ENCODE results near the gene MEIOB.
A peak's percentile ranks its signal among the peaks of the same experiment; 100 is the strongest.
"Not testable (repeated sequence)": the region's sequence is repeated elsewhere in the genome, so short reads cannot be mapped to it uniquely, and the experiment has no call there.

The MEIOB gene

DNA sequence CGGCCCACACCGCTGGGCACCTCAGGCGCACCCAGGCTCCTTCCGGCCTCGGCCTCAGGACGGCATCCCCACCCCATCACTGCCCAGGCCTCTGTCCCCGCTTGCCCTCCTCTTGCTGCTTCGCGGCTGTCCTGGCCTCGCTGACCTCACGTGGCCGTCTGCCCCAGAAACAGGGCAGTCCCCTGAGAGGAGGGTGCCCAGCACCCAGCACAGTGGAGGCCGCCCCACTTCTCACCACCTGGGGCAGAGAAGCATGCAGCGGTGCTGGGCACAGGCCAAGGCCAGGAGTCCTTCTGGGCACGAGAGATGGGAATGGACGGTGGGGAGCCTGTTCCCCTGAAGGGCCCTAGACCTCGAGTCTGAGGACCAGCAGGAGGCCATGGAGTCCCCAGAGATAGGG, 54.2 kb downstream of the MEIOB start:
- DNase-seq = peak in 1 of 10 donors; percentile 76
- intact Hi-C loops (cut with DNase I) = no loop called here

DNA sequence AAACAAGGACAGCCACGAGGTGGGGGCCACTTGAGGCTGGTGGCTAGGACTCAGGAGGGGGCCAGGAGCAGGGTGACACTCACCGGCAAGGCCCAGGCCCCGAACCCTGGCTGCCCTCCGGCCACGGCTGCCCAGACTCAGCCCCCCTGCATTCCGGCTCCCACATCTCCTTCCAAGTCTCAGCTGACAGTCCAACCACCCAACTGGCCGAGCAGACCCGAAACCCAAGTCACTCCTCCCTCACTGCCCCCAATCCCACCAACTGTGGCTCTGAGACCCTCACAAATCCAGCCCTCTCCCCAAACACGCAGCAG, 54.7 kb downstream of the MEIOB start:
- DNase-seq = no peak
- intact Hi-C loops (cut with DNase I) = no loop called here

DNA sequence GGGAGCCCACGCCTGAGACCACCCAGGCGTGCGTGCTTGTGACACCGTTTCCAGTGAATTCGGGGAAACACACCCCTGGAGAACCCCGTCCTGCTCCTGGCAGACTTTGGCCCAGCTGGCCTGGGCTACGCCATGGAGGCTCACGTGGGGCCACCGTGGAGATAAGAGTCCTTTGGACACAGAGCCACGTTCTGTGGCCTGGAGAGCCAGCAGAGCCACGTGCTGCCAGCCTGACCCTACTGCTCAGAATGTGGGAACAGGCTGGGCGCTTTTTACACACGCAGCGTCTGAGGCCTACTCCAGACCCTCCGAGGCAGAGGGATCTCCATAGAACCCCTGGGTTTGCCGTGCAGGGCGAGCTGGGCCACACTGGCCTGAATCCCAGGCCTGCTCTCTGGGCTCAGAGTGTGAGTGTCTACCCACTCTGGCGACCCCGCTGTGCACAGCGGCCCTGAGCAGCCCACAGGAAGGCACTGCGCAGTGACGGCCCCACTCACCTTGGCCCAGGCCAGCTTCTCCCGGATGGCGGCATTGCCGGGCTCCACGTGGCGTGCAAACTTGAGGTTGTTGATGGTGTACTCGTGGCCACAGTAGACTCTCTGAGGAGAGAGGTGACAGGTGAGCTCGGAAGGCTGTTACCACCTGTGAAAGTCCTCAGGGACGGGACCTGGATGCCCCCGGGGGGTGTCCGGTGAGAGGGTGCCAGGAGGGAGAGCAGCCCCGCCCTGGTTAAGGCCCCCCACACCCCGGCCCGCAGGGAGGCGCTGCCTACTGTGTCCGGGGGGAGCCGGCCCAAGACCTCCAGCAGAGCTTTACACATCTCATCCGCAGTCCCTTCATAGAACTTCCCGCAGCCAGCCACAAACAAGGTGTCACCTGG, 55.3 kb downstream of the MEIOB start:
- intact Hi-C loops (cut with DNase I) = no loop called here

DNA sequence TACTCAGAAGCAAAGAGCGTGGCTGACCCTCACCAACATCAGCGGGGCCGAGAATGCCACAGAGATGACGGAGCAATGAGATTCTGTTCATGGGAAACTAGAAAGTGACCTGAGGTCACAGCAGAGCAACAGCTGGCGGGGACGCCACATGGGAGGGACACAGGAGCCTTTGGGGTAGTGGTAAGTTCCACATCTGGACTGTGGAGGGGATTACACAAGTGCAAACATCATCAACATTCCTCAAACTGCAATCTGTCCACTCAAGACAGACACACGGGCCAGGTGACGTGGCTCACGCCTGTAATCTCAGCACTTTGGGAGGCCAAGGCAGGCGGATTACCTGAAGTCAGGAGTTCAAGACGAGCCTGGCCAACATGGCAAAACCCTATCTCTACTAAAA, 56.5 kb downstream of the MEIOB start:
- no peak for DNase-seq
- intact Hi-C loops (cut with DNase I) = no loop called here

More for the DNA sequence above, 55.3 kb downstream of the MEIOB start:
- peak in 1 of 10 donors; percentile 74 for DNase-seq

DNA sequence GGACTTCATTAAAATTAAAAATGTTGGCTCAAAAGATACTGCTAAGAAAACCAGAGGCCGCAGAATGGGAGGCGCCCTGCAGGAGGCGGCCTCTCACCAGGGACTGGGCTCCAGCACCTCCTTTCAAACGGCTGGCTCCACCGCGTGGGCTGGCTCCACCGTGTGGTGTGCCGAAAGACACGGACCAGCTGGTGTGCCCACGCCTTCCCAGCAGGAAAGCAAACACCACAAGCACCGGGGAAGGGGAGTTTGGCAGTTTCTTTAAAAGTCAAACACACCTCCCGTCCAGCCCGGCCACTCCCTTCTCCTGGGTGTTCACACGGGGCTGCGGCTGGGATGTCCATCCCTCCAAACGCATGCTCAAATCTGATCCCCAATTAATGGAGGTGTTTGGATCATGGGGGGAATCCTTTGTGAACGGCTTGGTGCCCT, 59.2 kb downstream of the MEIOB start:
- intact Hi-C loops (cut with DNase I) = no loop called here
- peak; percentile 34 to 96 (median 79) for DNase-seq

DNA sequence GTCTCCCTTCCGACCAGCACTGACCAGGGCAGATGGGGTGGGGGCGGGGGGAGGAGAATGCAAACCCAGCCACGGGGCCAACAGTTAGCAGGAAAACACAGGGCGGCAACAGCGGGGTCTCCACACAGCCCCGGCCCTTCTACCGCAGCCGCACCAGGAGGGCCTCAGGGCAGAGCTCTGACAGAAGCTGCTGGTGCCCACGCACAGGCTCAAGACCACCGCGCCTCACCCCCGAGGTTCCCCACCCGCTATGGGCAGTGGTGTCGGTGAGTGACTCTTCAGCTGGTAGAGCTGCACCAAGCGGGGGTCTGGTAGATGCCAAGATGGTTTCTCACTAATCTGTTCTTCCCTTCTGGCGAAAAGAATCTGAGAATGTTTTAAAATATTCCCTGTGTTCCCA, 61.4 kb downstream of the MEIOB start:
- DNase-seq = peak in 1 of 10 donors; percentile 79
- intact Hi-C loops (cut with DNase I) = no loop called here

DNA sequence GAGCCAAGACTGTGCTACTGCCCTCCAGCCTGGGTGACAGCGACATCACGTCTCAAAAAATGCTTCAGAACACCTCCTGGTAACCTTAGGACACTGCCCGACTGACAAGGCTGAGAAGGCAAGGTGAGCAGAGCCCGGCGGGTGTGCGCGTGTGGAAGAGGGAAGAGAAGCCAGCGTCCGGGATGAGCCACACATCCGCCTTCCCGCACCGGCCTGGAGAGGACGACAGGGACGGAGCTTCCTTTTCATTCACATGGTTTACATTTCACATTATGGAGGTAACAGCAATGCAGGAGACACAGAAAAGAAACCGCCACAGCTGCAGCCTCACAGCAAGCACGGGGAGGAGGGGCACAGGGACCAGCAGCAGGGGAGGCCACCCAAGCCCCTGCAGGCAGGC, 61.9 kb downstream of the MEIOB start:
- DNase-seq = peak in 2 of 10 donors; percentile 49 to 58
- intact Hi-C loops (cut with DNase I) = no loop called here

DNA sequence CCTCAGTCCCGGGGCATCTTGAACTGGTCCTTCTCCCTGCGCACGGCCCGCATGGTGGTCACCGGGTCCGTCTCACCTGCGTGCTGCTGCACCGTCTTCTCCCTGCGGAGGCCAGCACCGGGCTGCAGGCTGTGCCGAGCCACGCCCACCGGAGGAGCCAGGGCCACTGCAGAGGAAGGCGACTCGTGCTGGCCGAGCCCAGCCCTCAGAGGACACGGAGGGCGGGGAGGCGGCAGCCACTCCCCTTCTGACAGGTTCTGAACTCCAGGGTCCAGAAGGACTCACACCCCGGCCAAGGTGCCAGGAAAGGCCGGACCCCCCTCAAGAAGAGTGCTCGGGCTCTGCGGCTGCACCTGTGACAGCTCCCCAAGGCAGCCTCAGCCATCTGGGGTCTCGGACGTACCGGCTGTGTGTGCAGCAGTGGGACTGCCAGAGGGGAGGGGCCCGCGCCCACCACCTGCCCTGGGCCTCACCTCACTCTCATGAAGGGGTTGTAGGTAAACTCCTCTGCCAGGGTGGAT, 62.6 kb downstream of the MEIOB start:
- DNase-seq = peak in 2 of 10 donors; percentile 81 to 82
- intact Hi-C loops (cut with DNase I) = no loop called here

DNA sequence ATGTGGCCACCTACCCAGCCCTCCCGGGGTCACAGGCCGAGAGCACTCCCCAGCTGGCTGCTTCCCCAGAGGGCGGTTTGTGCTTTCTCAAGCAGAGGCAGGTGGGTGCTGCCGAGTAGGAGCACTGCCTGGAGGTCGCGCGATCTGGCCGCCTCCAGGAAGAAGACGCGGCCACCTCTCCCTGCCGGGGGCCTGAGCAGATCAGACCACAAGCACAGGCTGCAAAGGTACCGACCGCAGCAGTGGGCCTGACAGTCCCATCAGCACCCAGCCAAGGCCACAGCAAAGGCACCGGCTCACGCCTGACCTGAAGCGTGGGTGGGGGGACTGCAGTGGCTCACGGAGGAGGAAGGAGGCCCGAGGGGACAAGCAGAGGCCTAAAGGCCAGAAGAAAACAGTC, 63.3 kb downstream of the MEIOB start:
- peak in 2 of 10 donors; percentile 54 to 59 for DNase-seq
- intact Hi-C loops (cut with DNase I) = no loop called here

DNA sequence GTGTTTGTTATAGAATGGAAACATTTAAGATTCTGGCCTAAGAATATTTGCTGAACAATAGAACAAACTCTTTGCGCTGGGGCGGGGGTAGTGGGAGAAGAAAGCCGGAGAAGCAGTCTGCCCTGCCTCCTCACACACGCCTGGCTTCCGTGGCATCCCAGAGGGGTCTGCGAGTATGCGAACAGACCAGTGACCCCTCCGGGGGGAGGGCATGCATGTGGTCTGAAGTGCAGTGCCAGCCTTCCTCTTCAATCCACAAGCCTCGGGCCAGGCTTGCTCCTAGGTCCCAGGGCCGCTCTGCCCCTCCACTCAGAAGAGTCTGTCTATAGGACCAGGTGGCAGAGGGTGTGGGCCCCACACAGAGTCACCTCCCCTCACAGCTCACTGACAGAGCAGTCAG, 64.3 kb downstream of the MEIOB start:
- intact Hi-C loops (cut with DNase I) = no loop called here
- DNase-seq = peak in 2 of 10 donors; percentile 56 to 62

DNA sequence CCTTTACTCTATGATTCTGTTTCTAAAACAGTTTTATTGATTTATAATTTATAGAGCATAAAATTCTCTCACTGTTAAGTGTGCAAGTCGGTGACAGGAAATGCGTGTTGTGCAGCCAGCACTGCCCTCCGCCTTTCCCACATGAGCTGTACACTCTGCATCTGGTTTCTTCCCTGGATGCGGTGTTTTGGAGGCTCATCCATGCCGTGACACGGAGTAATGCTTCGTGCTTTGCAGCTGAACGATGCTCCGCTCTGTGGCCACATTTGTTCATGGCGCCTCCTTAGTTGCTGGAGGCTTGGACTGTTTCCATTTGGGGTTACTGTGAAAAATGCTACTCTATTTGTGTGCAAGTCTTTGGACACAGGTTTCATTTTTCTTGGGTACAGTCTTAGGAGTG, 71.3 kb downstream of the MEIOB start:
- DNase-seq = peak in 1 of 10 donors; percentile 68
- intact Hi-C loops (cut with DNase I) = no loop called here

DNA sequence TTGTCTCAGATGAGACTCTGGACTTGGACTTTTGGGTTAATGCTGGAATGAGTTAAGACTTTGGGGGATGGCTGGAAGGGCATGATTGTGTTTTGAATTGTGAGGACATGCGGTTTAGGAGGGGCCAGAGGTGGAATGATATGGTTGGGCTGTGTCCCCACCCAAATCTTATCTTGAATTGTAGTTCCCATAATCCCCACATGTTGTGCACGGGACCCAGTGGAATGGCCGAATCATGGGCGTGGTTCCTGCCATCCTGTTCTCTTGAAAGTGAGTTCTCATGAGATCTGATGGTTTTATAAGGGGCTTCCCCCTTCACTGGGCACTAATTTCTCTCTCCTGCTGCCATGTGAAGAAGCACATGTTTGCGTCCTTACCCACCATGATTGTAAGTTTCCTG, 72.7 kb downstream of the MEIOB start:
- intact Hi-C loops (cut with DNase I); DNase-seq: not testable (repeated sequence)

DNA sequence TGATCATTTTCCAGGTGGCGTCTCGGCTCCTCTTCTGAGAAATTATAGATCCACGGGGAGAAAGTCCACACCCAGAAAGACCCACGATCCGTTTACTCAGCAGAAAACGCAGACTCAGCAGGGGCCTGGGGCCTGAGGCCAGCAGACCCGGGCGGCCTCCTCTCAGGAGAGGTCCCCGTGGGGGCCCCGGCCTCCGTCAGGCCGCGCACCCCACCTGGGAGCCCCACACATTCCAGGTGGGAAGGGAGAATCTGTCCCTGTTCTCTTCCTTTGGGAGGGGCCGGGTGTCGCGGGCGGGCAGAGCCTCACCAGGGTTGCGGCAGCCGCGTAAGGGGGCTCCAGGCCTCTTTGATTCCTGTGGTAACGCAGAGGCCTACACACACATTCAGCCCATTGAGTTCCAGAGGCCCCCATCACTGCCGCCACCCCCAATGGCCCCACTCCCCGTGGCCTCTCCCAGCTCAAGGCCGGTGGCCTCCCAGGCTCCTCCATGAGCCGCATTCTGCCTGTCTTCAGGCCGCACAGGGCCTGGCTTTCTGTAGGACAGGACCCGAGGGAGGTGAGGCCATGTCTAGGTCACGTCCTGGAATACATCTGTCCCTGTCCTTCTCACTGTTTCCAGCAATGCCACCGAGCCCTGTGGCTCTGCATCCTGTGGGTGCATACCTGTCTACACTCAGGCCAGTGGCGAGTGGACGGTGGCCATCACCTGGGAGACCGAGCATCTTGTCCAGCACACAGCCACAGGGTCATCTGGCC, 76.9 kb downstream of the MEIOB start:
- peak in 2 of 10 donors; percentile 9 to 68 for DNase-seq
- intact Hi-C loops (cut with DNase I) = no loop called here

DNA sequence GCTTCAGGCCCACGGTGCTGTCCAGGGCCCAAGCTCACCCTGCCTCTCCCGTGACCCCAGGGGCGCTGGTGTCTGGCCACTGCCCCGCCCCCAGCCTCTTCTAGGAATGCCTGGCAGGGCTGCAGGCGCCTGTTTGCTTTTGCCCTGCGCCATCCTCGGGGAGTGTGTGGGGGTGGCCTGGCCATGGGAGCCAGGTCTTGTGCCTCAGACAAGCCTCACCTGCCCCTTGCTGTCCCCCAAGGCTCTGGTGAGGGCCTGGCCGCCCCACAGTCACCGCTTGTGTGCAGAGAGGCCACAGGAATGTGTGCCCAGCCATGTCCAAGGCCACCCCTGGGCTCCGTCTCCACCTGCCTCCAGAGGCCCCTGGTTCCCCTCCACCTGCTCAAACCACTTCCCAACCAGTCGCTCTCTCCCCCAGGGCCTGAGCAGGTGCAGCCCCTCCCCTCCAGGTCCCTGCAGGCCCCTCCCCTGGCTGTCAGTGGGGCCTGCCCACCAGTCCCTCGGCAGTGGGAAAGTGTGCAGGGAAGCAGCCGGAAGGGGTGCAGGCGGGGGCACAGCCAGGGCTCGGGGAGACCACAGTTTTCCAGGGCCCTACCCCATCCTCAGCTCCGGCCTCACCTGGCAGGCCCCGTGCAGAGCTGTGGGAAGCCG, 77.6 kb downstream of the MEIOB start:
- intact Hi-C loops (cut with DNase I) = no loop called here
- peak in 2 of 10 donors; percentile 9 to 77 for DNase-seq

DNA sequence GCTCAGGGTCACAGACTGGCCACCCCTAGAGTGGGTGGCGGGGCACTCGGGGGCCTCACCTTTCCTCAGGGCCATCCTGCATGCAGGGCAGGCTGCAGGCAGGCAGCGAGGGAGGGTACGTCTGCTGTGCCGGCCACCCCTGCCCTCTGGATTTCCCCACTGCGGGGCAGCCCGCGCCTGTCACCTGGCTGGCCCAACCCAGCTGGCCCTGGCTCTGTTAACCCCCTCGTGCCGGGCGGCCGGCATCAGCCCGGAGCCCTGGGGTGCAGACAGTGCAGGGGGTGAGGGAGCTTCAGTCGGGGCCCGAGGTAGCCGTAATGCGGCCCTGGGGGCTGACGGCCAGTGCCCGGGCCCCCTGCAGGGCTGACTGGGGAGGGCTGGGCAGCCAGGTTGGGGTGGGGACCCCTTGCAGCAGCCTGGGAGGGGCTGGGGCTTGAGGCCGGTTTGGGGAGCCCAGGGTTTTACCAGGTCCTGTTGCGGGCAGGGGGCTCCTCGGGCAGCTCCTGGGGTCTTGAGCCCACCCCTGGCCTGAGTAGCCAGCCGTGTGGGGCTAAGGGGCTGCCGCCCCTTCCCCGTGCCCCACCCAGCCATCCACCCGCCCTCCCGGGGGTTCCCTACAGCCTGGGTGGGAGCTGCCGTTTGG, 78.3 kb downstream of the MEIOB start, which contains the start of gene IGFALS:
IGFALS (minus strand) TSS at position 128 of the 643 bp plus-strand sequence; CDS start at position 75, 53 bp downstream.
- intact Hi-C loops (cut with DNase I) = no loop called here
- peak in 3 of 10 donors; percentile 23 to 82 (median 52) for DNase-seq

DNA sequence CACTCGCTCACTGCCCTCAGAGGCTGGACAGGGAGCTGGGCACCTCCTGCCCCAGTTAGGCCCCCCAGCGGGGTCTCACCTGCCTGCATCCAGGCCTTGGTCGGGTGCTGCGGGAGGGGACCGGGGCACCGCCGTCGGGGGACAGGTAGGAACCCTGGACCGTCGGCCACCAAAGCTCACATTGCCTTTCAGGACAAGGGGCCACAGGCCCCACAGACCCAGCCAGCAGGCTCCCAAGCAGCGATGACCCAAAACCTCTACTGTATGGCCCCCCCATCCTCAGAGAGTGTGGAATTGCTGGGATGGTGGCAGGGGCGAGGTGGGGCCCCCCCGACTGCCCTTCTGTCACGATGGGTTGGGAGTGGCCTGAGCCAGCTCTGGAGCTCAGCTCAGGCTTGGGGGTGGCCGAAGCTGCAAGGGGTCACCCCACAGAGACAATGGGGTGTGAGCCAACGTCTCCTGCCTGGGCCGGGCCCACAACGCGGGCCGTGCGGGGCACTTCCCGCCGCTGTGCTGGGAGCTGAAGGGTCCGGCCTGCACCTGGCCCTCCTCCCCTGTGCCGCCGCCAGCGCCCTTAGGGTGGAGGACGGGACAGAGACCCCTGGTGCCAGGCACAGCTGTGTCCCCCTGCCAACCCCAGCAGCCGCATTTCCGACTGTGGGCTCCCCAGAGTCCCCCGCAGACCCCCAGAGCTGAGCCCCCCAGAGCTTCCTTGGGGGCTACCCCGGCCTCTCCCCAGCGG, 79.0 kb downstream of the MEIOB start:
- DNase-seq = peak in 4 of 10 donors; percentile 22 to 79 (median 64)
- intact Hi-C loops (cut with DNase I) = no loop called here

DNA sequence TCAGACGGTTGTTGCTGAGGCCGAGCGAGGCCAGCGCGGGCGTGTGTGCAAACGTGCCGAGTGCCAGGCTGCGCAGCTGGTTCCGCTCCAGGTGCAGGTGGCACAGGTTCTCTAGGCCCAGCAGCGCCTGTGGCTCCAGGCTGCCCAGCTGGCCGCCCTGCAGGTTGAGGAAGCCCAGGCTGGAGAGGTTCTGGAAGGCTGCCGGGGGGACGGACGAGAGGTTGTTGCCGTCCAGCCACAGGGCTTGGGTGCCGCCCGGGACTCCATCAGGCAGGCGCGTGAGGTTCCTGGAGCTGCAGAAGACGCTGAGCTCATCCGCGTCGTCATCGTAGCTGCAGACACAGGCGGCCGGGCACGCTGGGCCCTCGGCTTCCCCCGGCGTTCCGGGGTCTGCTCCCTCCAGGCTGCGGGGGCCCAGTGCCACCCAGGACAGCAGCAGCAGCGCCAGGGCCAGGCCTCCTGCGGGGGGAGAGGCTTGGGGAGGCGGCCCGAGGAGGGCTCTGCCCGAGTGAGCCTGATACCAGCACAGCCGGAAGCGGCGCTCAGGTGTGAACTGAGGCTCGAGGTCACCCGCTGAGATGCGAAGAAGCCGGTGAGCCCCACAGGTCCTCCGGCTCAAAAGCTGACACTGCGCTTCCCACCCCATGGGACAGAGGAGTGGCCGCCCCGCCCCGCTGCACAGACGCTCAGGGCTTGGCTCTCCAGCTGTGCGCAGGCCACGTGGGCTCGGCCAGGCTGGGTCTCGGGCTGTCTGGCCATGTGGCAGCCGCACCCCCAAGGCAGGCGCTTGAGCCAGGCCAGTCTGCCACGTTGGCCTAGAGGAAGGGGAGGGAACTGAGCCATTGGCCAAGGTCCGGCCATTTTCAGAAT, 79.8 kb downstream of the MEIOB start:
- intact Hi-C loops (cut with DNase I) = no loop called here
- peak in 2 of 10 donors; percentile 59 to 82 for DNase-seq

DNA sequence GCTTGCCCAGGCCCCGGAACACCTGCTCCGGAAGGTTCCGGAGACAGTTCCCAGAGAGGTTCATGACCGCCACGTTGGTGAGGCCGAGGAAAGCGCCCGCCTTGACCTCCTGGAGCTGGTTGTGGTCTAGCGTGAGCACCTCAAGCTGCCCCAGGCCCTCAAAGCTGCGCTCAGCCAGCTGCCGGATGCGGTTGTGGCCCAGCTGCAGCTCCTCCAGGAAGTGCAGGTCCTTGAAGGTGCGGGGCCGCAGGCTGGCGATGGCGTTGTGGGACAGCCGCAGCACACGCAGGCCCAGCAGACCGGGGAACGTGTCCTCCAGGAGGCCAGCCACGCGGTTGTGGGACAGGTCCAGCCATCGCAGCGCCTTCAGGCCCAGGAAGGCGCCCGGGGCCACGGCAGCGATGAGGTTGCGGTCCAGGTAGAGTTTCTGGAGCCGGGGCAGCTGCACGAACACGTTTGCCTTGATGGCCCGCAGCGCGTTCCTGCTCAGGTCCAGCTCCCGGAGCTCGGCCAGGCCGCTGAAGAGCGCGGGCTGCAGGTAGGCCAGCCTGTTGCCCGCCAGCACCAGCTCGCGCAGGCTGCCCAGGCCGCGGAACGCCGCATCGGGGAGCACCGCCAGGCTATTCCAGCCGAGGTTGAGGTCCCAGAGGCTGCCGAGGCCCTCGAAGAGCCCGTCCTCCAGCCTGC, 80.6 kb downstream of the MEIOB start:
- DNase-seq = peak in 2 of 10 donors; percentile 62 to 70
- intact Hi-C loops (cut with DNase I) = no loop called here

Data from posterior cingulate gyrus (tissue), 11 donors.